Amniotic epithelial cell (primary cell): ENCODE data around the gene ZNF140.

Source experiments
- DNase-seq: peaks from one replicate; pipeline ENCODE4 v3.0.0-alpha.2; 2010; ENCODE audit warnings: low read depth

ZNF140 gene

GRCh38 chr12:133130038-133130807 lies 49.5 kb downstream of the ZNF140 start, which contains the start of the genes ZNF10 and ZNF891:
Gene ZNF10, plus strand, starts transcription at chr12:133130627. Its CDS starts 13,866 bp downstream, at chr12:133144493.
Gene ZNF891, minus strand, starts transcription at chr12:133130274. Its CDS starts 8,356 bp downstream, at chr12:133121918.
- DNase-seq = peak; percentile 96

DNA sequence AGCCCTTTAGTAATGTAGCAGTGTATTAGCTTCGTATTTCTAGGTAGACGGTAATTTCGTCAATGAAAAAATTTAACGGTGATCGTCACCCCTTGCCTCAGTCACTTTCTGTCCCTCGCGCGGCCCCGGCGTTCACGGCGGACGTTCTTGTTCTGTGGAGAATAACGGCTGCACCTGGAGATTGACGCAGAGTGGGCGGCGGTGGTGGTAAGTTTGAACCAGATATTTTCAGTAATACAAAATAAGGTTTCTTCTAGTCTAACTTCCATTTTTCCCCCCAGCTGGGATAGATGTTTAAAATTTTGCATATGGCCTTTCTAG lies 50.0 kb downstream of the ZNF140 start:
- DNase-seq = no peak

DNA sequence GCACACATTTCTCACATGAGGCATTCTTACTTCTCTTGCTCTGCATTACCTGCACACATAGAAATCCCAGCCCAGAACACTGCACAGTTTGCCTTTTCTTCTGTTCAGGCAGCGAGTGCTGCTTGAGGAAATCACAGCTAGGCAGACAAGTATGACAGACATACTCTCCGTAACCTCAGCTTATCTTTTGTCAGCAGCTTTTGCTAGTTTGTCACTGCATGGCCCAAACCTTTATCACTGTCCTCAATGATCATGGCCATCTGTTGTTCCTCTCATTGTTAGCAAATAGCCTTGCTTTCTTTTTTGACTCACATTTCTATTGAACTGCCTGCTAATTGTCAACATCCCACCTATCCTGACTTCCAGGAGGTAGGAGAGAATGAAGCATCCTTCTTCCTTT lies 55.0 kb downstream of the ZNF140 start:
- no peak for DNase-seq

GRCh38 chr12:133145981-133146380 lies 65.3 kb downstream of the ZNF140 start:
- DNase-seq = no peak

- DNase-seq = peak; percentile 14
Observed at GRCh38 chr12:133156125-133156690, 75.5 kb downstream of the ZNF140 start.
